GM18951 (cell line): ENCODE results near the gene OTOR.

ENCODE experiments used
- POLR2A ChIP-seq: IDR thresholded peaks from 4 replicates; pipeline ENCODE4 v1.6.1; 2011; ENCODE audit warnings: mild to moderate bottlenecking; ENCODE audit not compliant: insufficient read length, insufficient read depth; ENCODE audit errors: extremely low read depth
- in situ Hi-C: fragments of 300-500 bp; cut with MboI; formaldehyde crosslinking; loops from one replicate; pipeline ENCODE4 v1.12.0; 2022; ENCODE audit warnings: low sequenced_read_pairs, mixed read lengths, inconsistent platforms; ENCODE audit not compliant: unreplicated experiment

Gene OTOR, protein sequence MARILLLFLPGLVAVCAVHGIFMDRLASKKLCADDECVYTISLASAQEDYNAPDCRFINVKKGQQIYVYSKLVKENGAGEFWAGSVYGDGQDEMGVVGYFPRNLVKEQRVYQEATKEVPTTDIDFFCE

DNA sequence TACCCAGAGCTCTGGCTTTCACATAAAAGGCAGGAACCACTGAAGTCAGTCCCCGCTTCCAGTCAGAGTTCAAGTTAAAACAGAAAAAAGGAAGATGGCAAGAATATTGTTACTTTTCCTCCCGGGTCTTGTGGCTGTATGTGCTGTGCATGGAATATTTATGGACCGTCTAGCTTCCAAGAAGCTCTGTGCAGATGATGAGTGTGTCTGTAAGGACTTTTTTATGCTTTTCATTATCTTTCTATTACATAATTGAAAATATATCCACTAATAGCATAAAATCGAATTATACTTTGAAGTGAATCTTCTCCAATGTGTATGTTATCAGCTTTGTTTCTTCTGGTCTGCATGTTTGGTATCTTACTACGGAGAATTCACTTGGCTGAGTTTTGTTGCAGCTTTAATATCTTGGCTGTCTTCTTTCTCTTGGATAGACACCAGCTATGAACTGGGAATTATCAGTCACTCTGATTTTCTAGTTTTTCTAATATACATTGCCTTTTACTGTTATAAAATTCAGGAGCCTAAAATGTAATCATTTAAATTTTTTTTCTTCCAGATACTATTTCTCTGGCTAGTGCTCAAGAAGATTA lies at the start of gene OTOR:
Gene OTOR (plus strand): TSS at position 51 of the 593 bp plus-strand sequence. CDS start 44 bp downstream, at position 95.
- TF ChIP-seq POLR2A, result no peak
- in situ Hi-C loops, result no loop called here

DNA sequence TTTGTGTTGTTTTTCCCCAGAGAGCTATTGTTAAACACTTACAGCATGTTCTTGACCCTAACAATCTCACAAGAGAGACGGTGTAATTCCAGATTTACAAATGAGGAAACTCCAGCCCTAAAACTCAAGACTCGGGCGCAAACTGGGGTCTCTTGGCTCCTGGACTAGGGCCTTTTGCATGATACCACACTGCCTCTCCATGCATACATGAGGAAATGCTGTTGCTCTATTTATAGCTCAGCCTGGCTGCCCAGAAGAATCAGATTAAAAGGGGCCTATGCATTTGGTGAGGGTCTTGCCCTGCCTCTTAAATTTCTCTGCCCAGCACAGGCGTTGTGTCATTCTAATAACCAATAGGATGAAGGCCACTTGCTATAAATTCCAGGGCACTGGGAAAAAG lies 48.9 kb upstream of the OTOR start:
- no peak for TF ChIP-seq POLR2A
- in situ Hi-C loops, result no loop called here

DNA sequence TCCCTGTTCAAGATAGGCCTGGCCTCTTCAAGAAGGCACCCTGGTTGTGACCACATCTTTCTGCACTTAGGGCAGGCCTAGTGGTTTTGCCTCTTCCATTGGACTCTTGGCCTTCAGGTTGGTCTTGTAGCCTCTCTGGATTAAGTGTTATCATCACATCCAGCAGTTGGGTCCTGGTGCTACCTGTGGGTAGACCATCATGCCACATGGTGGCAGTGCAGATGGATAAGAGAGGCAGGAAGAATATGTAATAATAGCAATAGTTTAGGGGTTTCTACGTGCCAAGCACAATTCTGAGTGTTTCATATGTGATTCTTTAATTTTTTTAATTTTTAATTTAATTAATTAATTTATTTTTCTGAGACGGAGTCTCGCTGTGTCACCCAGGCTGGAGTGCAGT lies 46.9 kb upstream of the OTOR start:
- no peak for TF ChIP-seq POLR2A
- in situ Hi-C loops, result no loop called here

DNA sequence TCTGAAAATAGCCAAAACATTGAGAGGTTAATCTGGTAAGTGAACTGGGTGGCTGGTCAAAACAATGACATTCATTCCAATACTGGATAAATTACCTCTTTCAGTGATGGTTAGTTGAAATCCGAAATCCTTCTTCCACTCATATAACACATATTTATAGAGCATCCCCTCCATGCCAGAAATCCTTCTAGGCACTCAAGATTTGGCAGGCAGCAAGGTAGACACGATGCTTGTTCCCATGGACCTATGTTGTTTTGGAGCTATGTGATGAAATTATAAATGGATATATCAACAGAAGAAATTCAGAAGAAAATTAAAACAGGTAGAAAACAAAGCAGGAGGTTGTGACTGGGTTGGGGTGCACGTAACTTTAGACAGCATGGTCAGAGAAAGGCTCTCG lies 44.6 kb upstream of the OTOR start:
- in situ Hi-C loops, result no loop called here
- no peak for TF ChIP-seq POLR2A

DNA sequence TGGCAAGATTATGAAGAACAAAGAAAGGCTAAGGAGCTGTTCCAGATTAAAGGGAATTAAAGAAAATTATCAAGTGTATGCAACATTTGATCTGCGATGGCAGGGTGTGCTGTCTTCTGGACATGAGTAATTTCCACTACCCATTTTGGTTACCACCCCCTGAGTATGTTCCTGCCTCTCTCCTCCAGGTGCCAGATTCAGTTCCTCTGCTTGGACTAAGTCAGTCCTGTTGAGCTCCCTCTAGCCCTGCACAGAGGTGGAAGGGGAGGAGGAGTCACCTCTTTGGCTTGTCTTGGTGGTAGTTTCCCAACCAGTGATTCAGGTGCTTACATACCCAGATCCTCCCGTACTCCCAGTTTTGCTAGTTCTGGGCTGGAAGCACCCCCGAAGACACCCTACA lies 40.5 kb upstream of the OTOR start:
- in situ Hi-C loops, result no loop called here
- no peak for TF ChIP-seq POLR2A

DNA sequence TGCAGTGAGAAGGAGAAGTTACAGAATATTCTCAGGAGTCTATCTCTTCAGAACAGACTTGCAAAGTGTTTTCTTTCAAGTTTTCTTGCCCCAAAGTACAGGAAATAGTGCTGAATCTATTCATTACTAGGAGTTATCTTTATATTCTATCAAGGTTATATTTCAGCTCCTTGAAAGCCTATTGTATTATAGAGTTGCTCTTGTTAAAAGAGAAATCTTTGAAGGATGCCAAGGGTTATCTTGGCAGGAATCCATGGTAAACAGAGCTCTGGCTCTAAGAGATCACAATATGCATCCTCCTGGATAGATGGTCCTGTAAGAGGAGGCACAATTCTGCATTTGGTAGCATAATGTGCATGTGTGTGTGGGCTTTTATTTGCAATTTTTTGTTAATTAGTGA lies 39.6 kb upstream of the OTOR start:
- in situ Hi-C loops, result no loop called here
- no peak for TF ChIP-seq POLR2A

DNA sequence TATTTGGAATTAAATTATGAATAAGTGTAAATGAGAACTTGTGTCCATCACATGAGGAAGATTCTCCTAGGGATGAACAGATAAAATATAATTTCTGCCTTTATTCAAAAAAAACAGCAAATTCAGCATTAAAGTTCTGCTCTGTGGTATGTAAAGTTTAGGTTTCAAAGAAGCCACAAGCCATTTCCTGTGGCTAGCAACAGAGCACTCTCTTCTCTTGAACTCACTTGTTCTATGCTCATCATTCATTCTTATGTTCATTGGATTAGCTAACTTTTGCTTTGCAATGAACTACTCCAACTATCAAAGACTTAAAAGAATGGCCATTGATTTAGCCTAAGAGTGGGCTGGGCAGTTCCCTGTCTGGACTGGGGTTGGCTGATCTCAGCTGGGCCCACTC lies 39.1 kb upstream of the OTOR start:
- in situ Hi-C loops, result no loop called here
- no peak for TF ChIP-seq POLR2A

DNA sequence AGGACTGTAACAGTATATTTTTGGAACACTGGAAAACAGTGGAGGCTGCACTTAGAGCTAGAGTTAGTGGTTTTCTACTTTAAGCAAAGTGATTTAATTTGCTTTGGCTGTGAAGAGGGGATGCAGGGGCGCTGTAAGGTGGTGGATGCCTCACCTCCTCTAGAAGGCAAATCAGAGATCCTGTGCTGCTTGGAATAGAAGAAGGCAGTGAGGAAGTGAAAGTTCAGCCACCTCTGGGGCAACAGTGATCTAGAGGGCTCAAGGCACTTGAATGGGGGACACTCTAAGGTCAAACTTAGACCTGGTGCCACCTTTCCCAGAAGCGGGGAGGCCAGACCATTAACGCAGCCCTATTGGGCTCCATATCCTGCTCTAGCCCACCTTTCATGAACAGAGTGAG lies 37.4 kb upstream of the OTOR start:
- TF ChIP-seq POLR2A, result no peak
- in situ Hi-C loops, result no loop called here

DNA sequence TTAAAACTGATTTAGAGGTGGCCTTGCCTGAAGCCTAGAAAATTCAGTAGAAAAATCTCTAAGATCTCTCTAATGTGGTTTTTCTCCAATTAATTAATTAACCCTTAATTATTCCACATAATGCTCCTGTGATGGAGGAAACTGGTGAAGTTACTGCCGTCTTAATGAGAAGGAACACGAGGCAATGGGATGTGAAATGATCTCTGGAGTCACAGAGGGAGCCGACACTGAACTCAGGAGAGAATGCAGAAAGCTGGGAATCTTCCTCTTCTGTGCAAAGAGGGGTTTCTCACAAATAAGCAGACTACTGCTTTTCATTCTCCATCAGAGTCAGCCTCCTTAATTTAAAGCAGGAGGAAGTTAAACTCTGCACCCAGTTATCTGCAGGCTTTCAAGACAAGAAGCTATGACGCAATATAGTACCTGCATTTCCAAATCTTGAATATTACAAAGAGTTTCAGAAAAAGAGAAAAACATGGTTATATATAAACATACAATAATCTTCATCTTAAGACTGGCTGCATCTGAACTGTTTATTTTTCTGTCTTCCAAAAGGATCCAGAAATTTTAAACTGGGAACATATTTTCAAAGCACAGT lies 36.4 kb upstream of the OTOR start:
- in situ Hi-C loops, result no loop called here
- no peak for TF ChIP-seq POLR2A

DNA sequence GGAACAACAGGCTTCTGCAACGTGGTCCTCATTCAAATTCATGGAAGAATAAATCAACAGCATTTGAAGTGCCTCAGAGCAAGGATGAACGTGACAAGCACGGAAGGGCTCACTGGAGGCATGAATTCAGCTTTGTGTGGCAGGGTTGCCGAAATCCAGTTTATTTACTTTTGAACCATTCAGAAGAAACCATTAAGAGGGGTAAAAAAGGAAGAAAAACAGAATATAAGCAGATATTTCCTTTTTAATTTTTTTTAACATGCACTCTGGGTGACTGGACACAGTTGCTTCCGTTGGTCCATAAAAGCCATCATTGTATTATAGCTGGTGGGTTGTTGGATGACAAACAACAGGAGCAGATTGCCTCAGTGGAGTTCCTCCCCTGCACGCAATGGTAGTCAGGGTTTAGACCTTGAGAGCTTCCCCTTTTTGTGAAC lies 35.6 kb upstream of the OTOR start:
- TF ChIP-seq POLR2A, result no peak
- in situ Hi-C loops, result no loop called here

DNA sequence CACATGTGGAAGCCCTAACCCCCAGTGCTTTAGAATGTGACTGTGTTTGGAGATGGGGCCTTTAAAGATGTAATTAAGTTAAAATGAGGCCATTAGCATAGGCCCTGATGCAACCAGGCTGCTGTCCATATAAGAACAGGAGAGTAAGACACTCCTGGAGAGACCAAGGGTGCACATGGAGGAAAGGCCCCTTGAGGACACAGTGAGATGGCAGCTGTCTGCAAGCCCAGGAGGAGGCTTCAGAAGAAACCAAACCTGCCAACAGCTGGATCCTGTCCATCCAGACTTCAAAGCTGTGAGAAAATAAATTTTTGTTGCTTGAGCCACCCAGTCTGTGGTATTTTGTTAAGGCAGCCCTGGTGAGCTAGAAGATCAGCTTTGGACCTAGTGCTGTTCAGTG lies 35.1 kb upstream of the OTOR start:
- TF ChIP-seq POLR2A, result no peak
- in situ Hi-C loops, result no loop called here

DNA sequence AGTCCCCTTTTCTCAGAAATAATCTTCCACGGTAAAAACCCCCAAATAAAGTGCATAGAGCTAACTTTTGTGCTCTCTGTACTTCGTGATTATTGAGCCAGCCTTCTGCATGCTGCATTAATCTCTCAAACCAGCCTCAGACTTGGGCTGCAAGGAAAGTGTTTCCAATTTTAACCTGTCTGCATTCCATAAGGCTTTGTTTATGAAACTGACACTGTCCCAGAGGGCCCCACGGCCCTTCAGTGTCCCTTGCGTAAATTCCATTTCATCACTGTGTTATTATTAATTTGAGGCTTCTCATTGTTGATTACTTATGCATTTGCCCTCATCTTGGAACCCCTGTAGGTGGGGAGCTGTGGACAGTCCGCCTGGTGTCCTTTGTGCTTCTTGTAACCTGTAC lies 33.9 kb upstream of the OTOR start:
- in situ Hi-C loops, result no loop called here
- TF ChIP-seq POLR2A, result no peak

DNA sequence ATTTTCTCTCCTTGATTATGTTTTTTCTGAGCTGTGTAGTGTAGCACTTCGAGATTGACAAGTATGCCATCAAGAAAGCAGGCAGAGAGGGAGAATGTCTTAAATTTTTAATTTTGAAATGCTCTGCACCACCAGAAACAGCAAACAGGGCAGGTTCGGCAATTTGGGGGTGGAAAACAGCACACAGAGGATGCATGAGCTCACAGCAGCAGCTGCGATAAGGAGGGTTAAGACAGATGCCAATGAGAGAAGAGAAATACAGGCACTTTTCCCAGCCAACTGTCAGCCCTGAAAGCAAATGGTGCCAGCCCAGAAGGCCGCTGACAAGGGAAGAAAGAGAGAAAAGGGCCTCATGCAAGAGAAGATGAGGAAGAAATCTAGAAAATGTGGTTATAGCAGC lies 33.4 kb upstream of the OTOR start:
- in situ Hi-C loops, result no loop called here

DNA sequence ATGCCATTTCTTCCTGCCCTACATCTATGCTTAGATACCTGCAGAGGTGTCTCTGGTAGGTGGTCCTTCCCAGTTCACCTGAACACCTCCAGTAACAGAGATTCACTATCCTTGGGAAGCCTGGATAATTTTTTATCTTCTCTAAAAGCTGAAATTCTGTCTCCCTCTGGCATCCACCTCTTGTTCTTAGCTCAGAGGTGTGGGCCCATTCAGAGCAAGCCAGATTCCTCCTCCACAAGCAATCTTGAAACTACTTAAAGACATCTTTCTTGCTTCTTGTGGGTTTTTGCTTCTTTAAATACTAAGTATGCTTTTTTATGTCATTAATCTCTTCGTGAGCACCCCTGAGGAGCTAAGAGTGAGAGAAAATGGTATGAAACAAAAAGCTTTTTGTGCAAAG lies 28.7 kb upstream of the OTOR start:
- no peak for TF ChIP-seq POLR2A
- in situ Hi-C loops, result no loop called here

More for the DNA sequence above, 33.4 kb upstream of the OTOR start:
- TF ChIP-seq POLR2A, result no peak
